K562 (cell line): ENCODE measurements around the gene FAM114A2. TPM values are rescaled to one million over a fixed set of nuclear protein-coding genes. Genes with fewer than 3 reads are reported as not detected.

Experiments
- ATAC-seq: fragments of 200-7000 bp; cut with Tn5 transposase; 3 replicates; pipeline ENCODE4 v1.9.1; 2020; ENCODE audit warnings: moderate library complexity
- BruUV-seq: library from RNA; stranded (reverse); fragments of 400-500 nt; replicated peaks from 2 replicates; lab custom pipeline; 2021; lab: Mats Ljungman, UMichigan
- CTCF ChIA-PET: fragments of 300-600 bp; formaldehyde crosslinking; extraction: SDS; loops from one replicate; lab custom pipeline; 2021; ENCODE audit warnings: low intra/inter-chr PET ratio; lab: Yijun Ruan, JAX
- POLR2A ChIA-PET: fragments of 300-600, 350-650 bp; sonication (Branson Sonifier 250); formaldehyde crosslinking; extraction: SDS; loops from one replicate; lab custom pipeline; 2021; ENCODE audit warnings: antibody characterized with exemption, inconsistent platforms; lab: Yijun Ruan, JAX
- DNase-seq, 4 experiments: peaks; one replicate each; pipeline versions ENCODE4 v3.0.0 to v3.0.0-alpha.2; 2011 to 2018; ENCODE audit warnings: low spot score in 3 of 4, mixed read lengths in 3 of 4; ENCODE audit errors: extremely low read depth in 1 of 4
- FAIRE-seq: peaks from 2 replicates; lab custom pipeline; 2011; peaks lifted over from hg19 to GRCh38; lab: Jason Lieb, UNC
- H2AFZ ChIP-seq: 2 replicates; pipeline ENCODE4 v1.6.0; 2011; ENCODE audit warnings: low read depth, low read length, control low read depth, inconsistent platforms
- H3K27ac ChIP-seq: fragments of 200-600 bp; 3 replicates; pipeline ENCODE4 v1.8.0; 2011; ENCODE audit warnings: low read depth, mild to moderate bottlenecking, control low read depth, inconsistent platforms, low read length, moderate library complexity, mixed read lengths; ENCODE audit errors: extremely low read depth
- H3K27me3 ChIP-seq, 2 experiments: fragments of 300-600 bp in 1 of 2; 2 replicates in 1 of 2; 3 replicates in 1 of 2; pipeline versions ENCODE4 v1.6.0 to v1.8.0; 2011; ENCODE audit warnings: inconsistent platforms in 2 of 2, low read length in 2 of 2, mild to moderate bottlenecking in 1 of 2, mixed read lengths in 1 of 2, moderate library complexity in 1 of 2; ENCODE audit not compliant: control insufficient read depth in 2 of 2, insufficient read depth in 2 of 2
- H3K36me3 ChIP-seq: fragments of 300-600 bp; 3 replicates; pipeline ENCODE4 v1.8.0; 2011; ENCODE audit warnings: mild to moderate bottlenecking, low read length, inconsistent platforms; ENCODE audit not compliant: control insufficient read depth, insufficient read depth
- H3K4me1 ChIP-seq, 2 experiments: fragments of 200-600 bp in 1 of 2; replicated peaks in 1 of 2; 2 replicates in 1 of 2; 3 replicates in 1 of 2; pipeline versions ENCODE4 v1.5.1 to v1.8.0; 2011; ENCODE audit warnings: inconsistent platforms in 2 of 2, low read length in 2 of 2, mild to moderate bottlenecking in 1 of 2, mixed read lengths in 1 of 2, moderate library complexity in 1 of 2; ENCODE audit not compliant: control insufficient read depth in 2 of 2, insufficient read depth in 2 of 2
- H3K4me2 ChIP-seq: 2 replicates; pipeline ENCODE4 v1.6.1; 2011; ENCODE audit warnings: low read length, control low read depth, inconsistent platforms, mixed read lengths; ENCODE audit not compliant: insufficient read depth
- H3K4me3 ChIP-seq: fragments of 200-600 bp; sonication (generic), shearing (Covaris generic); 2 replicates; pipeline ENCODE4 v1.5.1; 2016; ENCODE audit warnings: control low read depth, inconsistent platforms
- H3K79me2 ChIP-seq: fragments of 200-600 bp; 3 replicates; pipeline ENCODE4 v1.8.0; 2011; ENCODE audit warnings: low read length, inconsistent platforms; ENCODE audit not compliant: control insufficient read depth, insufficient read depth
- H3K9ac ChIP-seq, 2 experiments: 2 replicates each; pipeline versions ENCODE4 v1.6.0 to v1.6.1; 2011; ENCODE audit warnings: low read depth in 2 of 2, low read length in 2 of 2, control low read depth in 1 of 2, inconsistent platforms in 1 of 2, mild to moderate bottlenecking in 1 of 2, mixed read lengths in 1 of 2; ENCODE audit not compliant: insufficient read depth in 1 of 2
- H3K9me1 ChIP-seq: one replicate; pipeline ENCODE4 v1.6.0; 2011; ENCODE audit warnings: inconsistent platforms, mild to moderate bottlenecking, low read length, moderate library complexity; ENCODE audit not compliant: control insufficient read depth, insufficient read depth
- H3K9me3 ChIP-seq: replicated peaks from 2 replicates; pipeline ENCODE4 v1.5.1; 2011; ENCODE audit warnings: low read depth, low read length, inconsistent platforms; ENCODE audit not compliant: control insufficient read depth, insufficient read depth
- H4K20me1 ChIP-seq: replicated peaks from 2 replicates; pipeline ENCODE4 v1.6.1; 2011; ENCODE audit warnings: low read length, inconsistent platforms, mixed read lengths; ENCODE audit not compliant: control insufficient read depth, insufficient read depth
- GATA2 ChIP-seq: sonication (generic); formaldehyde crosslinking; IDR thresholded peaks from 2 replicates; pipeline ENCODE4 v1.4.0; 2020; ENCODE audit warnings: mild to moderate bottlenecking, missing genetic modification reagents
- MIER1 ChIP-seq: fragments of 450-650 bp; IDR thresholded peaks from 2 replicates; pipeline ENCODE4 v1.6.1; 2016; ENCODE audit warnings: antibody characterized with exemption, mild to moderate bottlenecking, low read depth
- NFE2 ChIP-seq: IDR thresholded peaks from 2 replicates; pipeline ENCODE4 v1.6.1; 2014; ENCODE audit warnings: antibody characterized with exemption, low read depth
- NFIX ChIP-seq: fragments of 250-450 bp; sonication (Bioruptor Pico); IDR thresholded peaks from 2 replicates; pipeline ENCODE4 v1.4.0; 2020; ENCODE audit warnings: low read depth, mild to moderate bottlenecking, moderate library complexity
- ZFX ChIP-seq: sonication (generic); formaldehyde crosslinking; IDR thresholded peaks from 2 replicates; pipeline ENCODE4 v1.8.0; 2022; ENCODE audit warnings: mild to moderate bottlenecking, missing genetic modification reagents, moderate library complexity
- ZNF507 ChIP-seq: conservative IDR thresholded peaks from 2 replicates; pipeline ENCODE4 v1.6.1; 2017; ENCODE audit warnings: missing genetic modification characterization, missing compliant biosample characterization
- ZNF655 ChIP-seq: fragments of 250-450 bp; sonication (Bioruptor Pico); IDR thresholded peaks from 2 replicates; pipeline ENCODE4 v1.5.0; 2021
- WGBS: fragments of 100-300 bp; shearing (Covaris generic); methylation state at CpG from one replicate; pipeline ENCODE4 v1.1.6; 2016; ENCODE audit warnings: low coverage, mixed read lengths; ENCODE audit not compliant: insufficient coverage; ENCODE audit errors: missing lambda C conversion rate; 5-methylcytosine and 5-hydroxymethylcytosine counted together
- in situ Hi-C: fragments of 300-500 bp; cut with MboI; formaldehyde crosslinking; loops from 4 replicates; pipeline ENCODE4 v1.15.0; 2018; ENCODE audit warnings: inconsistent platforms, mixed read lengths
- intact Hi-C: fragments of 100-400 bp; cut with micrococcal nuclease; formaldehyde crosslinking; loops from 2 replicates; pipeline ENCODE4 v1.14.2; 2022
- polyA plus RNA-seq, 8 experiments: library from polyadenylated mRNA; depleted of rRNA in 4 of 8; stranded (reverse) in 5 of 8; unstranded in 3 of 8; fragments of >200 nt; fragmentation: Nextera tagmentation in 2 of 8; fragmentation: Illumina TruSeq in 1 of 8; extraction: Ambion mirVana in 2 of 8; extraction: Trizol in 1 of 8; gene quantifications; 2 replicates each; pipeline versions ENCODE4 v1.2.1 to v1.2.3, GENCODE V29; 2011 to 2014; ENCODE audit warnings: inconsistent platforms in 1 of 8, missing spikeins in 1 of 8
- total RNA-seq, 7 experiments: library from RNA; depleted of rRNA in 6 of 7; stranded (reverse); fragments of >200 nt in 6 of 7; fragmentation: Illumina TruSeq in 2 of 7; extraction: Trizol in 2 of 7; gene quantifications; 2 replicates each; pipeline versions ENCODE4 v1.2.1 to v1.2.3, GENCODE V29; 2011 to 2021; ENCODE audit warnings: low replicate concordance in 1 of 7

The FAM114A2 gene
- total and polyA plus RNA-seq, 9 of the 15 experiments (the other 6 are each of a cell fraction or from before 2014, with no cell fraction given): 14.4 to 28.1 (median 21.2) TPM

GRCh38 chr5:153964191-153964879 is 74.4 kb downstream of the FAM114A2 start:
- 10% methylated on average over 17 of the region's 17 CpGs for WGBS
- Histone ChIP-seq H3K9me3 (no peaks in the 10 kb centered on the region), H3K9ac (0 out of 4 replicates have a peak overlapping the region, but pooled peaks of 1 of the 2 experiments have one; percentile 20), H2AFZ (0 out of 2 replicates have a peak overlapping the region, but pooled peaks have one; percentile 17), H3K4me2 (no peak overlapping the region), H3K9me1 (no peaks in the 10 kb centered on the region), H3K4me1 (no peaks in the 10 kb centered on the region), H3K4me3 (no peak overlapping the region), H3K79me2 (no peaks in the 10 kb centered on the region), H4K20me1 (no peaks in the 10 kb centered on the region), H3K27ac (no peak overlapping the region), H3K27me3 (peaks cover 0 to 26% of the 10 kb centered on the region in 2 experiments; a peak in 3 of 5 replicates), H3K36me3 (no peaks in the 10 kb centered on the region)
- ChIA-PET POLR2A (interaction anchor here (0.6 kb wide), 2 partner anchors 359 to 373 kb away, joined by 3 read pairs; no protein-coding TSS in a partner anchor), CTCF (interaction anchor here (0.5 to 2.2 kb wide), 5 partner anchors 10 to 1431 kb away, joined by 3 to 11 read pairs (median 4); no protein-coding TSS in a partner anchor)
- in situ Hi-C loops (loop anchor here (10.0 kb wide), 2 partner anchors 640 to 1430 kb away; no protein-coding TSS in a partner anchor), intact Hi-C loops (no loop called here)
- BruUV-seq: no TSS peak
- ATAC-seq (no peak), FAIRE-seq (no peak), DNase-seq (no peak)
- TF ChIP-seq ZNF655 (no peak), ZNF507 (tag) (no peak), ZFX (CRISPR knock-in tag) (no peak), NFE2 (no peak), GATA2 (no peak), MIER1 (no peak), NFIX (CRISPR knock-in tag) (no peak)
- TF ChIP-seq, all 486 proteins: peak for 0
